Neural progenitor cell (in vitro differentiated cells): ENCODE measurements around the gene KRTAP10-4.

Source experiments
- EZH2 ChIP-seq: fragments of 200-600 bp; sonication (generic); IDR thresholded peaks from 2 replicates; pipeline ENCODE4 v1.6.1; 2017; ENCODE audit warnings: antibody characterized with exemption, mild to moderate bottlenecking, moderate library complexity
- TF ChIP-seq, protein P1 (sequence below): fragments of 200-600 bp; sonication (generic); IDR thresholded peaks from 2 replicates; pipeline ENCODE4 v1.5.1; 2017; ENCODE audit warnings: antibody characterized with exemption, mild to moderate bottlenecking

DNA sequence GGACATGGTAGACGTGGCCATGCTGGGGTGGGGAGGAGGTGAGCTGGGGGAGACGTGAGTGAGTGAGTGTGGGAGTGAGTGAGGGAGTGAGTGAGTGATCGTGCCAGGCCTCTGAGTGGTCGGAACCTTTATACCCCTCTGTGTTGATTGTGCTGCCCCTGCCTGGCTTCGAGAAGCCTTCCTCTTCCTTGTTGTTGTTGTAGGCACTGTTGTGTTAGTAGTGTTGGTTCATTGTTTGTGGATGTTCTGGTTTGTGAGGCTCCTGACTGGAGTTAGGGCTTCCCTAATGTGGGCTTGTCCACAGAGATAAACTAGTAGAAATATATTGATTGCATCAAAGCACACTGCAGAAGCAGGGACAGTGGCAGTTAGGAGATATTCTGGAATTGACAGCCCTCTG lies 14.8 kb upstream of the KRTAP10-4 start, which contains the start of gene KRTAP10-3:
- TF ChIP-seq, protein P1, sequence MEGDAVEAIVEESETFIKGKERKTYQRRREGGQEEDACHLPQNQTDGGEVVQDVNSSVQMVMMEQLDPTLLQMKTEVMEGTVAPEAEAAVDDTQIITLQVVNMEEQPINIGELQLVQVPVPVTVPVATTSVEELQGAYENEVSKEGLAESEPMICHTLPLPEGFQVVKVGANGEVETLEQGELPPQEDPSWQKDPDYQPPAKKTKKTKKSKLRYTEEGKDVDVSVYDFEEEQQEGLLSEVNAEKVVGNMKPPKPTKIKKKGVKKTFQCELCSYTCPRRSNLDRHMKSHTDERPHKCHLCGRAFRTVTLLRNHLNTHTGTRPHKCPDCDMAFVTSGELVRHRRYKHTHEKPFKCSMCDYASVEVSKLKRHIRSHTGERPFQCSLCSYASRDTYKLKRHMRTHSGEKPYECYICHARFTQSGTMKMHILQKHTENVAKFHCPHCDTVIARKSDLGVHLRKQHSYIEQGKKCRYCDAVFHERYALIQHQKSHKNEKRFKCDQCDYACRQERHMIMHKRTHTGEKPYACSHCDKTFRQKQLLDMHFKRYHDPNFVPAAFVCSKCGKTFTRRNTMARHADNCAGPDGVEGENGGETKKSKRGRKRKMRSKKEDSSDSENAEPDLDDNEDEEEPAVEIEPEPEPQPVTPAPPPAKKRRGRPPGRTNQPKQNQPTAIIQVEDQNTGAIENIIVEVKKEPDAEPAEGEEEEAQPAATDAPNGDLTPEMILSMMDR = no peak
- no peak for TF ChIP-seq EZH2
